CD4-positive, alpha-beta T cell treated with Interleukin-4 for 1 hour (primary cell): Measurements from ENCODE around the gene DKK1.

ENCODE experiments used
- DNase-seq, 2 donors: peaks; one replicate each; pipeline ENCODE4 v3.0.0-alpha.2; 2020 to 2022

DKK1 gene

GRCh38 chr10:52313933-52314821 lies at the start of gene DKK1:
DKK1 (plus strand) TSS chr10:52314281; CDS start chr10:52314435, 154 bp downstream.
- DNase-seq, result no peak

GRCh38 chr10:52265131-52265926 lies 48.8 kb upstream of the DKK1 start:
- DNase-seq, result no peak

- DNase-seq, result no peak
Measured at GRCh38 chr10:52266858-52267257, 47.2 kb upstream of the DKK1 start.

GRCh38 chr10:52268790-52269189 lies 45.3 kb upstream of the DKK1 start:
- no peak for DNase-seq

- DNase-seq, result no peak
Measured at GRCh38 chr10:52269233-52269632, 44.8 kb upstream of the DKK1 start.

- DNase-seq, result no peak
Measured at GRCh38 chr10:52276163-52276562, 37.9 kb upstream of the DKK1 start.

GRCh38 chr10:52276986-52277385 lies 37.1 kb upstream of the DKK1 start:
- no peak for DNase-seq

GRCh38 chr10:52279546-52279945 lies 34.5 kb upstream of the DKK1 start:
- no peak for DNase-seq

GRCh38 chr10:52280051-52280450 lies 34.0 kb upstream of the DKK1 start:
- DNase-seq, result no peak

GRCh38 chr10:52283174-52283573 lies 30.9 kb upstream of the DKK1 start:
- no peak for DNase-seq

- no peak for DNase-seq
Measured at GRCh38 chr10:52284416-52285013, 29.6 kb upstream of the DKK1 start.

- no peak for DNase-seq
Measured at GRCh38 chr10:52287866-52288265, 26.2 kb upstream of the DKK1 start.

- DNase-seq, result no peak
Measured at GRCh38 chr10:52297747-52298146, 16.3 kb upstream of the DKK1 start.

GRCh38 chr10:52300599-52301277 lies 13.3 kb upstream of the DKK1 start:
- DNase-seq, result no peak

GRCh38 chr10:52308251-52309031 lies 5.6 kb upstream of the DKK1 start:
- DNase-seq, result no peak

- DNase-seq, result no peak
Measured at GRCh38 chr10:52312942-52313255, 1.2 kb upstream of the DKK1 start.

- DNase-seq, result no peak
Measured at GRCh38 chr10:52313256-52313932, 687 bp upstream of the DKK1 start.

GRCh38 chr10:52314822-52315552 lies 906 bp downstream of the DKK1 start:
- DNase-seq, result no peak

- no peak for DNase-seq
Measured at GRCh38 chr10:52316001-52316400, 1.9 kb downstream of the DKK1 start.

- DNase-seq, result no peak
Measured at GRCh38 chr10:52316500-52316899, 2.4 kb downstream of the DKK1 start.

GRCh38 chr10:52318136-52318701 lies 4.1 kb downstream of the DKK1 start:
- DNase-seq, result no peak
